ENCODE measurements around the gene PPP1R14D. TPM values are rescaled to one million over a fixed set of nuclear protein-coding genes. Genes with fewer than 3 reads are reported as not detected.

PPP1R14D gene
- total and polyA plus RNA-seq, 2 experiments from 2014 or later: not detected

DNA sequence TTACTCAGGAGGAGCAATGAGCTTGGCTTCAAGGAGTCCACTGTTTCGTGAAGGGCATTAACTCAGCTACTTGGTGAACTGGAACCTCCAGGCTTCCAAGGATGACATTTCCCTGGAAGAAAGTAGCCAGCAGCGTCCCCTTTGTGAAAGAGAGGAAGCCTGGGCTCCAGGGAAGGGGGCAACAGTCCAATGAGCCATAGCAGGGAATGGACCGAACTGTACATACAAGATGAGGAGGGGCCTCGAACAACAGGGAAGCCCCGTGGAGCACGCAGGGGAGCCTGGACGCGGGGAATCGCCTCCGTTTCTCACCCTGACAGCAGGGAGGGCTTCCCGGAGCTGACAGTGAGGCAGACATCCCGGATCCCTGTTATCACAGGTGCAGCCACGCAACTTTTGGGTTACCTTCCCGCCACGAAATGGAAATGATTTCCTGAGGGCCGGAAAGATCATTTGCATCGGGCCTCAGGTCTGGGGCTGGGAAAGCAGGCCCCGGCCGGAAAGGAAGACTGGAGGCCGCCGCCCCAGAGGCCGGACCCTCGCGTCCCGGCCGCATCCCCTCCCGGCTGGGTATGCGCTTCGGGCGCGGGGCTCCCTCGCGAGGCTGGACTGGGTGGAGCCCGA lies 14.9 kb upstream of the PPP1R14D start:
- Histone ChIP-seq H3K27me3 (ENCODE audit: insufficient read depth) (0 out of 2 replicates have a peak, but pooled peaks cover 4% of the 10 kb centered on the region), H4K20me1 (replicated peaks; ENCODE audit: insufficient read depth) (peaks cover 23% of the 10 kb centered on the region), H2AFZ (peak overlapping the region; percentile 87), H3K4me3 (peak overlapping the region; percentile 97), H3K79me2 (replicated peaks; ENCODE audit: insufficient read depth) (peaks cover 42% of the 10 kb centered on the region), H3K27ac (ENCODE audit: low read depth) (no peak overlapping the region), H3F3A (replicated peaks; ENCODE audit: low read depth) (peaks cover 7% of the 10 kb centered on the region; the same call in 1 of the 2 replicates), H3K36me3 (ENCODE audit: insufficient read depth) (no peaks in the 10 kb centered on the region; the same call in 1 of the 2 replicates), H3K4me1 (ENCODE audit: insufficient read depth) (peaks cover 36% of the 10 kb centered on the region), H3K4me2 (peak overlapping the region; percentile 100), H3K9me2 (ENCODE audit: insufficient read depth) (no peaks in the 10 kb centered on the region)
- 0 out of 3 replicates have a peak, but pooled peaks cover 3% of the 10 kb centered on the region for H3K9me3 Mint-ChIP-seq
- TF ChIP-seq ZNF114 (CRISPR knock-in tag; IDR thresholded peaks at IDR 0.05): no peak
- no peak for TF ChIP-seq JUNB (IDR thresholded peaks at IDR 0.05; ENCODE audit: unreplicated experiment)
- TF ChIP-seq, protein P1, sequence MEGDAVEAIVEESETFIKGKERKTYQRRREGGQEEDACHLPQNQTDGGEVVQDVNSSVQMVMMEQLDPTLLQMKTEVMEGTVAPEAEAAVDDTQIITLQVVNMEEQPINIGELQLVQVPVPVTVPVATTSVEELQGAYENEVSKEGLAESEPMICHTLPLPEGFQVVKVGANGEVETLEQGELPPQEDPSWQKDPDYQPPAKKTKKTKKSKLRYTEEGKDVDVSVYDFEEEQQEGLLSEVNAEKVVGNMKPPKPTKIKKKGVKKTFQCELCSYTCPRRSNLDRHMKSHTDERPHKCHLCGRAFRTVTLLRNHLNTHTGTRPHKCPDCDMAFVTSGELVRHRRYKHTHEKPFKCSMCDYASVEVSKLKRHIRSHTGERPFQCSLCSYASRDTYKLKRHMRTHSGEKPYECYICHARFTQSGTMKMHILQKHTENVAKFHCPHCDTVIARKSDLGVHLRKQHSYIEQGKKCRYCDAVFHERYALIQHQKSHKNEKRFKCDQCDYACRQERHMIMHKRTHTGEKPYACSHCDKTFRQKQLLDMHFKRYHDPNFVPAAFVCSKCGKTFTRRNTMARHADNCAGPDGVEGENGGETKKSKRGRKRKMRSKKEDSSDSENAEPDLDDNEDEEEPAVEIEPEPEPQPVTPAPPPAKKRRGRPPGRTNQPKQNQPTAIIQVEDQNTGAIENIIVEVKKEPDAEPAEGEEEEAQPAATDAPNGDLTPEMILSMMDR (conservative IDR thresholded peaks at IDR 0.05; ENCODE audit: low read depth in 2 of 2): no peak
- TF ChIP-seq NANOG (IDR thresholded peaks at IDR 0.05; ENCODE audit: borderline replicate concordance): no peak
- TF ChIP-seq, protein P2, sequence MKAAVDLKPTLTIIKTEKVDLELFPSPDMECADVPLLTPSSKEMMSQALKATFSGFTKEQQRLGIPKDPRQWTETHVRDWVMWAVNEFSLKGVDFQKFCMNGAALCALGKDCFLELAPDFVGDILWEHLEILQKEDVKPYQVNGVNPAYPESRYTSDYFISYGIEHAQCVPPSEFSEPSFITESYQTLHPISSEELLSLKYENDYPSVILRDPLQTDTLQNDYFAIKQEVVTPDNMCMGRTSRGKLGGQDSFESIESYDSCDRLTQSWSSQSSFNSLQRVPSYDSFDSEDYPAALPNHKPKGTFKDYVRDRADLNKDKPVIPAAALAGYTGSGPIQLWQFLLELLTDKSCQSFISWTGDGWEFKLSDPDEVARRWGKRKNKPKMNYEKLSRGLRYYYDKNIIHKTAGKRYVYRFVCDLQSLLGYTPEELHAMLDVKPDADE (IDR thresholded peaks at IDR 0.05): no peak
- no peak for TF ChIP-seq STAT1 (IDR thresholded peaks at IDR 0.05; ENCODE audit: unreplicated experiment)
- no peak for TF ChIP-seq EZH2phosphoT487 (IDR thresholded peaks at IDR 0.05; ENCODE audit: unreplicated experiment)
- TF ChIP-seq POLR2AphosphoS5 (IDR thresholded peaks at IDR 0.05; ENCODE audit: low read depth): no peak
- TF ChIP-seq CREB1 (CRISPR knock-in tag; IDR thresholded peaks at IDR 0.05; ENCODE audit: low read depth): no peak
- TF ChIP-seq EZH2 (IDR thresholded peaks at IDR 0.05; ENCODE audit: low read depth, unreplicated experiment): no peak
- no peak for TF ChIP-seq REST (IDR thresholded peaks at IDR 0.05; ENCODE audit: unreplicated experiment)
- TF ChIP-seq, protein P3, sequence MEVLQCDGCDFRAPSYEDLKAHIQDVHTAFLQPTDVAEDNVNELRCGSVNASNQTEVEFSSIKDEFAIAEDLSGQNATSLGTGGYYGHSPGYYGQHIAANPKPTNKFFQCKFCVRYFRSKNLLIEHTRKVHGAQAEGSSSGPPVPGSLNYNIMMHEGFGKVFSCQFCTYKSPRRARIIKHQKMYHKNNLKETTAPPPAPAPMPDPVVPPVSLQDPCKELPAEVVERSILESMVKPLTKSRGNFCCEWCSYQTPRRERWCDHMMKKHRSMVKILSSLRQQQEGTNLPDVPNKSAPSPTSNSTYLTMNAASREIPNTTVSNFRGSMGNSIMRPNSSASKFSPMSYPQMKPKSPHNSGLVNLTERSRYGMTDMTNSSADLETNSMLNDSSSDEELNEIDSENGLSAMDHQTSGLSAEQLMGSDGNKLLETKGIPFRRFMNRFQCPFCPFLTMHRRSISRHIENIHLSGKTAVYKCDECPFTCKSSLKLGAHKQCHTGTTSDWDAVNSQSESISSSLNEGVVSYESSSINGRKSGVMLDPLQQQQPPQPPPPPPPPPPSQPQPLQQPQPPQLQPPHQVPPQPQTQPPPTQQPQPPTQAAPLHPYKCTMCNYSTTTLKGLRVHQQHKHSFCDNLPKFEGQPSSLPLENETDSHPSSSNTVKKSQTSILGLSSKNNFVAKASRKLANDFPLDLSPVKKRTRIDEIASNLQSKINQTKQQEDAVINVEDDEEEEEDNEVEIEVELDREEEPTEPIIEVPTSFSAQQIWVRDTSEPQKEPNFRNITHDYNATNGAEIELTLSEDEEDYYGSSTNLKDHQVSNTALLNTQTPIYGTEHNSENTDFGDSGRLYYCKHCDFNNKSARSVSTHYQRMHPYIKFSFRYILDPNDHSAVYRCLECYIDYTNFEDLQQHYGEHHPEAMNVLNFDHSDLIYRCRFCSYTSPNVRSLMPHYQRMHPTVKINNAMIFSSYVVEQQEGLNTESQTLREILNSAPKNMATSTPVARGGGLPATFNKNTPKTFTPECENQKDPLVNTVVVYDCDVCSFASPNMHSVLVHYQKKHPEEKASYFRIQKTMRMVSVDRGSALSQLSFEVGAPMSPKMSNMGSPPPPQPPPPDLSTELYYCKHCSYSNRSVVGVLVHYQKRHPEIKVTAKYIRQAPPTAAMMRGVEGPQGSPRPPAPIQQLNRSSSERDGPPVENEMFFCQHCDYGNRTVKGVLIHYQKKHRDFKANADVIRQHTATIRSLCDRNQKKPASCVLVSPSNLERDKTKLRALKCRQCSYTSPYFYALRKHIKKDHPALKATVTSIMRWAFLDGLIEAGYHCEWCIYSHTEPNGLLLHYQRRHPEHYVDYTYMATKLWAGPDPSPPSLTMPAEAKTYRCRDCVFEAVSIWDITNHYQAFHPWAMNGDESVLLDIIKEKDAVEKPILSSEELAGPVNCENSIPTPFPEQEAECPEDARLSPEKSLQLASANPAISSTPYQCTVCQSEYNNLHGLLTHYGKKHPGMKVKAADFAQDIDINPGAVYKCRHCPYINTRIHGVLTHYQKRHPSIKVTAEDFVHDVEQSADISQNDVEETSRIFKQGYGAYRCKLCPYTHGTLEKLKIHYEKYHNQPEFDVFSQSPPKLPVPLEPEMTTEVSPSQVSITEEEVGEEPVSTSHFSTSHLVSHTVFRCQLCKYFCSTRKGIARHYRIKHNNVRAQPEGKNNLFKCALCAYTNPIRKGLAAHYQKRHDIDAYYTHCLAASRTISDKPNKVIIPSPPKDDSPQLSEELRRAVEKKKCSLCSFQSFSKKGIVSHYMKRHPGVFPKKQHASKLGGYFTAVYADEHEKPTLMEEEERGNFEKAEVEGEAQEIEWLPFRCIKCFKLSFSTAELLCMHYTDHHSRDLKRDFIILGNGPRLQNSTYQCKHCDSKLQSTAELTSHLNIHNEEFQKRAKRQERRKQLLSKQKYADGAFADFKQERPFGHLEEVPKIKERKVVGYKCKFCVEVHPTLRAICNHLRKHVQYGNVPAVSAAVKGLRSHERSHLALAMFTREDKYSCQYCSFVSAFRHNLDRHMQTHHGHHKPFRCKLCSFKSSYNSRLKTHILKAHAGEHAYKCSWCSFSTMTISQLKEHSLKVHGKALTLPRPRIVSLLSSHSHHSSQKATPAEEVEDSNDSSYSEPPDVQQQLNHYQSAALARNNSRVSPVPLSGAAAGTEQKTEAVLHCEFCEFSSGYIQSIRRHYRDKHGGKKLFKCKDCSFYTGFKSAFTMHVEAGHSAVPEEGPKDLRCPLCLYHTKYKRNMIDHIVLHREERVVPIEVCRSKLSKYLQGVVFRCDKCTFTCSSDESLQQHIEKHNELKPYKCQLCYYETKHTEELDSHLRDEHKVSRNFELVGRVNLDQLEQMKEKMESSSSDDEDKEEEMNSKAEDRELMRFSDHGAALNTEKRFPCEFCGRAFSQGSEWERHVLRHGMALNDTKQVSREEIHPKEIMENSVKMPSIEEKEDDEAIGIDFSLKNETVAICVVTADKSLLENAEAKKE (CRISPR knock-in tag; IDR thresholded peaks at IDR 0.05): no peak
- TF ChIP-seq ZNF331 (CRISPR knock-in tag; IDR thresholded peaks at IDR 0.05; ENCODE audit: low read depth): no peak
- H3K27ac Mint-ChIP-seq: no peak overlapping the region
- no peak for ATAC-seq
- peaks cover 22% of the 10 kb centered on the region for H3K27me3 Mint-ChIP-seq (ENCODE audit: insufficient read depth, low read depth, poor library complexity)
- DNase-seq (ENCODE audit: low spot score): no peak
- H3K36me3 Mint-ChIP-seq (ENCODE audit: low read depth): peaks cover 33% of the 10 kb centered on the region
- H3K4me3 Mint-ChIP-seq: peak overlapping the region; percentile 88
- H3K4me1 Mint-ChIP-seq: peaks cover 42% of the 10 kb centered on the region

Data from GM23338 (cell line).